GM18519 (cell line): ENCODE results near the gene MXD4.

Source experiments
- ATAC-seq: cut with Tn5 transposase; IDR thresholded peaks from one replicate; pipeline ENCODE4 v1.9.1; 2021; ENCODE audit warnings: mild to moderate bottlenecking, moderate library complexity; ENCODE audit not compliant: unreplicated experiment, low FRiP score

Gene MXD4

GRCh38 chr4:2253160-2254084 is 8.5 kb downstream of the MXD4 start:
- ATAC-seq: no peak

- no peak for ATAC-seq
Measured at GRCh38 chr4:2252530-2253091, 9.3 kb downstream of the MXD4 start.

GRCh38 chr4:2251795-2252529 is 9.9 kb downstream of the MXD4 start:
- no peak for ATAC-seq

GRCh38 chr4:2251073-2251794 is 10.7 kb downstream of the MXD4 start:
- ATAC-seq: no peak

- ATAC-seq: no peak
Measured at GRCh38 chr4:2250357-2251072, 11.4 kb downstream of the MXD4 start.

- no peak for ATAC-seq
Measured at GRCh38 chr4:2249526-2250356, 12.2 kb downstream of the MXD4 start.

GRCh38 chr4:2248821-2249261 is 13.1 kb downstream of the MXD4 start:
- ATAC-seq: no peak

GRCh38 chr4:2248044-2248780 is 13.7 kb downstream of the MXD4 start:
- ATAC-seq: no peak

- ATAC-seq: no peak
Measured at GRCh38 chr4:2247128-2248043, 14.5 kb downstream of the MXD4 start.

GRCh38 chr4:2246384-2247127 is 15.4 kb downstream of the MXD4 start:
- no peak for ATAC-seq

GRCh38 chr4:2245787-2246275 is 16.1 kb downstream of the MXD4 start:
- no peak for ATAC-seq

- ATAC-seq: no peak
Measured at GRCh38 chr4:2245057-2245786, 16.7 kb downstream of the MXD4 start.

GRCh38 chr4:2243681-2244380 is 18.1 kb downstream of the MXD4 start:
- ATAC-seq: no peak

GRCh38 chr4:2241410-2242353 is 20.2 kb downstream of the MXD4 start, which contains the start of the genes HAUS3 and POLN:
Gene HAUS3, minus strand, starts transcription at chr4:2242121. Its CDS starts 1,175 bp downstream, at chr4:2240946.
Gene POLN, minus strand, starts transcription at chr4:2242121. Its CDS starts 12,890 bp downstream, at chr4:2229231.
- peak; percentile 84 for ATAC-seq
